Activated naive CD4-positive, alpha-beta T cell treated with anti-CD3 and anti-CD28 coated beads, Interleukin-2, amount 50 U/mL, for 24 hours (primary cell): Measurements from ENCODE around the gene KLHL22.
"Not testable (repeated sequence)": the region's sequence is repeated elsewhere in the genome, so short reads cannot be mapped to it uniquely, and the experiment has no call there.

Experiments
- H3K27ac Mint-ChIP-seq: one replicate; pipeline ENCODE4 v1.8.0; 2021; ENCODE audit warnings: mild to moderate bottlenecking, mixed read lengths
- H3K27me3 Mint-ChIP-seq: one replicate; pipeline ENCODE4 v1.8.0; 2021; ENCODE audit warnings: mixed read lengths
- H3K36me3 Mint-ChIP-seq: one replicate; pipeline ENCODE4 v1.8.0; 2021; ENCODE audit warnings: mixed read lengths
- H3K4me1 Mint-ChIP-seq: one replicate; pipeline ENCODE4 v1.8.0; 2021; ENCODE audit warnings: mixed read lengths
- H3K4me3 Mint-ChIP-seq: one replicate; pipeline ENCODE4 v1.8.0; 2021; ENCODE audit warnings: mild to moderate bottlenecking, mixed read lengths
- H3K9me3 Mint-ChIP-seq: one replicate; pipeline ENCODE4 v1.8.0; 2021; ENCODE audit warnings: mixed read lengths

Gene KLHL22

DNA sequence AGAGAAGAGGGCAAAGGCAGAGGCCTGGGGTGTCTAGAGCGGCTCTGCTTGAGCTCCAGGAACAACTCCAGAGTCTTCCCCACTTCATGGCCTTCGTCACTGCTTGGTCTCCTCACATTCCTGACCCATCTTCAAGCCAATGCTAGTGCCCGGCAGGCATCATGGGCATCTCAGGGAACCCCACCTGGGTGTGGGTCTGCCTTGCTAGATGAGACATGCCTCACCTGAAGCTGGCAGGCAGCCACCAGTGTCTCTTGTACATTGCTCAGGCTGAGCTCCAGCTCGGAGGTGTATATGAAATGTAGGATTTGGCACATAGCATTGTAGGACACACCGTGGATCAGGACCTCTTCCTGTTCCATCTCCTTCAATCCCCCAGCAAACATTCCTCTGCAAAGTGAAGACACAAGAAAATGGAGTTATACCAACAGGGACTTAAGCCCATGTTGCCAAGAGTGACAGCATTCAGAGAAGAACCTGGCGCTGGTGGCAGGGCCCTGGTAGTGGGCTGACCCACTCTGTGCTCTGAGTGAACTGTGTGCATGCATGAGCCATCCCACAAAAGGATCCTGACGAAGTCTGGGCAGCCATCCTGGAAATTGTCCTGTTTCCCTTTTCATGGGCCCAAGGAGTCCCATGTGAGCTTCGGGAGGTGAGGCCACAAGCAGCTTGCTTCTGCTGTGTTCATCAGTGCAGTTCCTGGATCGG lies 24.3 kb downstream of the KLHL22 start:
- peaks cover 66% of the 10 kb centered on the region for H3K4me1 Mint-ChIP-seq
- H3K36me3 Mint-ChIP-seq, result peaks cover 9% of the 10 kb centered on the region
- H3K27ac Mint-ChIP-seq, result no peak overlapping the region
- no peaks in the 10 kb centered on the region for H3K9me3 Mint-ChIP-seq
- H3K4me3 Mint-ChIP-seq, result no peak overlapping the region
- no peaks in the 10 kb centered on the region for H3K27me3 Mint-ChIP-seq

DNA sequence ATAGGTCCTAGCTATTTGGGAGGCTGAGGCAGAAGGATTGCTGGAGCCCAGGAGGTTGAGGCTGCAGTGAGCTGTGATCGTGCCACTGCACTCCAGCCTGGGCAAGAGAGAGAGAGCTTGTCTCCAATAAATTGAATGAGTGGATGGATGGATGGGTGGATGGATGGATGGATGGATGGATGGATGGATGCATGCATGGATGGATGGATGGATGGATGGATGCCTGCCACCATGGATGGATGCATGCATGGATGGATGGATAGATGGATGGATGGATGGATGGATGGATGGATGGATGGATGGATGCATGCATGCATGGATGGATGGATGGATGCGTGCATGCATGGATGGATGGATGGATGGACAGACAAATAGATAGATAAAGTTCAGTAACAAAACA lies 25.1 kb downstream of the KLHL22 start:
- not testable (repeated sequence) for H3K27ac Mint-ChIP-seq, H3K4me3 Mint-ChIP-seq
- H3K4me1 Mint-ChIP-seq, result peaks cover 65% of the 10 kb centered on the region

DNA sequence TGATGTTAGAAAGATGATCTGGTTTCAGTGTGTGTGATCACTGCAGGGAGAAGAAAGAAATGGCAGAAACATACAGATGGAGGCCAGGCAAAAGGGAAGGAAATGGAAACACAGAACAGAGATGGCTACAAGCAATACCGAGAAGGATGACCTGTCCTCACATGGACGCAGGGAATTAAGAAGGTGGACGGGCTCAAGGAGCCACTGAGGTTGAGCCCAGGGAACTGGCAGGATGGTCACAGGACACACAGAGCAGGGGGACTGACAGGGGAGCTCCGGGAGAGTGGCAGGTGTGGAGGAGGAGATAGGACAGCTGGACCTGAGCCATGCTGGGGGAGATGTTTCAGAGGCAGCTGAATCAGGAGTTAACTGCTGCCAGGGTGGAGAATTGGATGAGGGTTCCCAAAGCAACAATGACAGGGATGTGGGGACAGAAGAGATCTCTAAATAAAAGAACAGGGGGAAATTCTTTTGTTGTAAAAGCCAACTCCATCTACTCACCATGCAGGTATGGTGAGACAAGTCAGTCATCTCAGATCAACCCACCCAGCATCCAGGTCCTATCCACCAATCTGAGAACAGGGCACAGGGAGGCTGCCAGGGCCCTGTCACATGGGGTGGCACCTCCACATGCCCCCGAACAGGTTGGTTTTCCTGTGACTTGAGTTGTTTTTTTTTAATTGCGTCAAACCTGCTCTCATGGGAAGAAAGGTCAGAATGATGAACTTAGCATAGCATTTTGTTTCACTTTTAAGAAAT lies 26.3 kb downstream of the KLHL22 start:
- Mint-ChIP-seq H3K4me3 (no peak overlapping the region), H3K36me3 (peaks cover 9% of the 10 kb centered on the region), H3K27ac (peak overlapping the region; percentile 56), H3K4me1 (peaks cover 66% of the 10 kb centered on the region), H3K27me3 (no peaks in the 10 kb centered on the region), H3K9me3 (no peaks in the 10 kb centered on the region)

More for the DNA sequence above, 25.1 kb downstream of the KLHL22 start:
- H3K27me3 Mint-ChIP-seq, H3K9me3 Mint-ChIP-seq, H3K36me3 Mint-ChIP-seq: not testable (repeated sequence)

DNA sequence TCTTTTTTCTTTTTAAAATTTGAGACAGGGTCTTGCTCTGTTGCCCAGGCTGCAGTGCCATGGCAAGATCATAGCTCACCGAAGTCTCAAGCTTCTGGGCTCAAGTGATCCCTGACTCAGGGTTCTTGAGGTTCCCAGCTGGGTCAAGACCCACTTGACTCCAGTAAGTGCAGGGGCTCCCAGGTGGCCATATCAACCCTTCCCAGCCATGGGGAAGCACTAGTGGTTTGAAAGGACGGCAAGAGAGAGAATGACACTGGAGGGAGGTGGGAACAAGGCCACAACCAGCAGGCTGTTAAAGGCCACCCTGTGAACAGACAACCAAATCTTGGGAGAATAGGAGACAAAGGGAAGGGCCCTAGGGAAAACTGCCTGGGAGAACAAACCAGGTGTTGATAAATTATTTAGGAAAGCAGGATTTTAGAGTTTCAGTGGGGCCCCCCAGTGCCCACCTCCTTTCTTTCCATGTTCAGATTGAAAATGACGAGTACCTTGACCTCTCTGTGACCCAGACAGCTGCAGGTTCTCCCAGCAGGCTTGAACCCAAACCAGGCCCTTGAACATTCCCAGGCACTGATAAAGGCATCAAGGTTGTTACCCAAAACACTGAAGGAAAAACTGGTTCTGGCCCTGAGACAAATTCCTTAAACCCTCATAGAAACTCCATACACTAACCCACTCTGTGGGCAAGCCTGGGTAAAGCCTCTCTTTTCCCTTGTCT lies 28.8 kb downstream of the KLHL22 start:
- H3K36me3 Mint-ChIP-seq, result peaks cover 7% of the 10 kb centered on the region
- H3K27ac Mint-ChIP-seq, result peak overlapping the region; percentile 70
- H3K4me3 Mint-ChIP-seq, result no peak overlapping the region
- no peaks in the 10 kb centered on the region for H3K9me3 Mint-ChIP-seq
- no peaks in the 10 kb centered on the region for H3K27me3 Mint-ChIP-seq
- peaks cover 79% of the 10 kb centered on the region for H3K4me1 Mint-ChIP-seq

DNA sequence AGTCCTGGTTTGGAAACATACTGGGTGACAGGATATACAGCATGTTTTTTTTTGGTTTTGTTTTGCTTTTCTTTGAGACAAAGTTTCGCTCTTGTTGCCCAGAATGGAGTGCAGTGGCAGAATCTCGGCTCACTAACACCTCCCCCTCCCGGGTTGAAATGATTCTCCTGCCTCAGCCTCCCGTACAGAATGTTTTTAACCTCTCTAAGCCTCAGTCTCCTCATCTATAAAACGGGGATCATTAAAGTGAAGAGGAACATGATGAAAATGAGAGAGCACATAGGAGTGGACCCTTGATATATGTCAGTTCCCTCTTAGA lies 29.9 kb downstream of the KLHL22 start:
- Mint-ChIP-seq H3K27me3 (no peaks in the 10 kb centered on the region), H3K9me3 (no peaks in the 10 kb centered on the region), H3K27ac (peak overlapping the region; percentile 92), H3K36me3 (peaks cover 4% of the 10 kb centered on the region), H3K4me3 (peak overlapping the region; percentile 62), H3K4me1 (peaks cover 76% of the 10 kb centered on the region)

DNA sequence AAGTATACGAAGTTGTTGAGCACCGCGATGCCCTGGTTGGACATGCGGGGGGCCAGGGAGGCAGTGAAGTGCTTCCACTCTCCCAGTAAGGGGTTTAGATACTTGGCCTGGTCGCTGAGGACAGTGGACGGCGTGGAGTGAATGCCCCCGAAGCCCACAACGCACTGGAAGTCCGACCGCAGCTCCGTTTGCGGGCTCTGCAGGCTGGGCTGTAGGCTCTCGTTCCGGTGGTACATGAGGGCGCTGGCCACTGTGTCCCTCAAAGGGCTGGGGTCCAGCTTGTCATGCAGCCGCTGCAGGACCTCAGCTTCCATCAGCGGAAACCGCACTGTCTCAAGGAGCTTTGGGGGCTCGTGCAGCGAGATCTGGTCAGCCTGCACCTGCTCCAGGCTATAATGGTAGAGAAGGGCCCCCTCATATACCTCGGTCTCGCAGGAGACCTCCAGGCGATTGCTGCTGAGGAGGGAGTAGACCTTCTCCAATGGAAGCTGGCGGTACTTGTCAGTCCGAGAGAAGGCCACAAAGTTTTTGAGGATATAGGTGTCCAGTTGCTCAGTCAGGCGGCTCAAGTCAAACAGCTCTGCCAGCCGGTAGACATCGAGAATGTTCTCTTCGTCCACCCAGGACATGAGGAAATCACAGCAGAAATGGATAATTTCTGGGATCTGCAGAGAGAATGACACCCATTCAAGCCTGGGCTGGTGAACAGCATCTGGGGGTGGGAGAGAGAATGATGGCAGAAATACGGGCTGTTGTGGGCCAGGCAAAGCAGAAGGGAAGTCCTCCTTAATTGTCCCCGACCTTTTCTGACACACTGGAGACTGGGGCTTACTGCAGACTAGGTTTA lies 30.5 kb downstream of the KLHL22 start:
- peak overlapping the region; percentile 62 for H3K4me3 Mint-ChIP-seq
- no peaks in the 10 kb centered on the region for H3K27me3 Mint-ChIP-seq
- H3K27ac Mint-ChIP-seq, result peak overlapping the region; percentile 92
- H3K36me3 Mint-ChIP-seq, result no peaks in the 10 kb centered on the region
- H3K4me1 Mint-ChIP-seq, result peaks cover 74% of the 10 kb centered on the region
- no peaks in the 10 kb centered on the region for H3K9me3 Mint-ChIP-seq

DNA sequence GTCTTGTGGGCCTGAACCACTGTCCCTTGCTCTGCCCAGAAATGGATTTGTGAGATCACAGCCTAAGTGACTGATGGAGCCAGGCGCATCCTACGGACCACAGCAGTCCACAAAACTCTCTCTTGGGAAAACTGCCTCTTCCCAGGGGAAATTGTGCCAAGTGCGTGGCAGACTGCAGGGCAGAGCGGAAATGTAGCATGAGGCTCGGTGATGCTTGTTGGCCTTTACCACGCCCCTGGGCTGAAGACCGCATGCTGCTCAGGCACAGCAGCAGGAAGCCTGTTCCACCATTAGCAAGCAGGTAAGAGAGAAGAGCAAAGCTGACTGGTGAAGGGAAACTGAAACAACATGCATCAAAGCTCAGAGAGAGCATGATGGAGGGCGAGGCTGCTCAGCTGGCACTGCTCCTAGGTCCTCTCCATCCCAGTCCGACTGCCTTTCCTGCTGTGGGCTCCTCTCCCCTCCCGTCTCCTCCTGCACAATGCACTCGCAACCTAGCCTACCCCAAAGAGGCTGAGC lies 31.4 kb downstream of the KLHL22 start:
- Mint-ChIP-seq H3K27me3 (no peaks in the 10 kb centered on the region), H3K4me3 (peak overlapping the region; percentile 54), H3K9me3 (no peaks in the 10 kb centered on the region), H3K27ac (peak overlapping the region; percentile 95), H3K4me1 (peaks cover 76% of the 10 kb centered on the region), H3K36me3 (no peaks in the 10 kb centered on the region)

DNA sequence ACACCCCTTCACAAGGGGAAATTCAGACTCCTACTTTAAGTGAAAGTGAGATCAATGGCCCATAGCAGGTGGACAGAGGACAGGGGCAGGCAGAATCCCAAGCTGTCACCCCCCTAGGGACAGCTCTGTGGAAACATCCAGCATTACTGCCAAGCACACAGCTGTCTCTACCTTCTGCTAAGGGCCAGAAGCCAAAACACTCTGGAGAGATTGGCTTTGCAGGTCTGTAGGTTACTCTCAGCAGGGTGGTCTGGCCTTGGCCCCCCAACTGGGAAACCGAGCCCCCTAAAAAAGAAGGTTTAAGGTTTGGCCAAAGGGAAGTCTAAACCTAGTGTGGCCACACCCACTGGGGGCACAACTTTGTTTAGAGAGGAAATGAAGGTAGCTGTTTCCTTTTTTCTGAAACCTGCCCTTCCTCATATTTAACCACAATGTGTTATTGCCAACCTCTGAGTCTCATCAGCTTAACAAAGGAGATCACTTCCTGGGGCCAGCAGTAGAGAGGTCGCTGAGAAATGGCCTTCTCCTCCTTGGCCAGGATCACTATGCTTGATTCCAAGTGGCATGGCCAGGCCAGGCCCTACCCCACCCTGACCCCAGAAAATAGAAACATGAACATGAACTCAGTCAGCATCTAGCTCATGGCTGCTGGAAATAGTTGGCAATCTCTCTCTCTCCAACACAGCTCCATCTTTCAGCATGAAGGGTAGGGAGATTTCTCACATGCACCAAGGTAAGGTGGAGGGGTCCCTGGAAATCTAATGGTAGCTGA lies 32.1 kb downstream of the KLHL22 start:
- H3K9me3 Mint-ChIP-seq, result no peaks in the 10 kb centered on the region
- peaks cover 76% of the 10 kb centered on the region for H3K4me1 Mint-ChIP-seq
- no peaks in the 10 kb centered on the region for H3K36me3 Mint-ChIP-seq
- H3K27me3 Mint-ChIP-seq, result no peaks in the 10 kb centered on the region
- peak overlapping the region; percentile 95 for H3K27ac Mint-ChIP-seq
- H3K4me3 Mint-ChIP-seq, result peak overlapping the region; percentile 54

DNA sequence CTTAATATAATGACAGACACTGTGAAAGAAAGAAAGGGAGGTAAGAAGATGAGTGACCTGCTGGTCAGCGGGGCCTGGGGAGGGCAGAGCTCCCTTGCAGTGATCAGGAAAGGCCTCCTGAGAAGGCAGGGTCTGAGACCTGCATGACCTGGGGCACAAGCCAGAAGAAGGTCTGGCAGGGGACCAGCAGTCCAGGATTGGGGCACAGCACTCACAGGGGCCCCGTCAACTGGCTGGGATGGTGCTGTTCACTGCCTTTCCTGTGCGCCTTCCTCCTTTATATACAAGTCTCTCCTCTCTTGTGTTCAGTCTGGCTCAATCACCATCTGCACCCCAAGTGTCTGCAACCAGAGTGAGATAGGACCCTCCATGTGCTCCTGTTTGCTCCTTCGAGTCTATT lies 35.7 kb downstream of the KLHL22 start:
- Mint-ChIP-seq H3K4me3 (no peak overlapping the region), H3K4me1 (peaks cover 58% of the 10 kb centered on the region), H3K36me3 (no peaks in the 10 kb centered on the region), H3K27ac (peak overlapping the region; percentile 14), H3K27me3 (no peaks in the 10 kb centered on the region), H3K9me3 (no peaks in the 10 kb centered on the region)

DNA sequence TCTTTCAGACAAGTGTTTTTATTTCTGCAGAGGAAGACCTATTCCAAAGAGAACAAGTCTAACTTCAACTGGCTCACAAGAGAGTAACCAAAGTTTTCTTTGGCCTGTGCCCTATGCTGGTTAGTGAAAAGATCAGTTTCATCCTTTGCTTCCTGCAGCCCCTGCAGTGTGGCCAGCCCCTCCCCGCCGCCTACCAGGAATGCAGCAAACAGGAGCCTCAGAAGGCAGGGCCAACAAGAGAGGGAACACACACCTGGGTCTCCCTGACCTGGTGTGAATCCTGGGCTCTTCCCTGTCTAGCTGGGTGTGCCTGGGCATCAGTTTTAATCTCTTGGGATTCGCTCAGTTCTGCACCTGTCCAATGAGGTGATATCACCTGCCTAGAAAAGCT lies 36.4 kb downstream of the KLHL22 start:
- H3K4me1 Mint-ChIP-seq, result peaks cover 54% of the 10 kb centered on the region
- H3K36me3 Mint-ChIP-seq, result peaks cover 2% of the 10 kb centered on the region
- no peak overlapping the region for H3K4me3 Mint-ChIP-seq
- H3K9me3 Mint-ChIP-seq, result no peaks in the 10 kb centered on the region
- no peaks in the 10 kb centered on the region for H3K27me3 Mint-ChIP-seq
- H3K27ac Mint-ChIP-seq, result peak overlapping the region; percentile 14

DNA sequence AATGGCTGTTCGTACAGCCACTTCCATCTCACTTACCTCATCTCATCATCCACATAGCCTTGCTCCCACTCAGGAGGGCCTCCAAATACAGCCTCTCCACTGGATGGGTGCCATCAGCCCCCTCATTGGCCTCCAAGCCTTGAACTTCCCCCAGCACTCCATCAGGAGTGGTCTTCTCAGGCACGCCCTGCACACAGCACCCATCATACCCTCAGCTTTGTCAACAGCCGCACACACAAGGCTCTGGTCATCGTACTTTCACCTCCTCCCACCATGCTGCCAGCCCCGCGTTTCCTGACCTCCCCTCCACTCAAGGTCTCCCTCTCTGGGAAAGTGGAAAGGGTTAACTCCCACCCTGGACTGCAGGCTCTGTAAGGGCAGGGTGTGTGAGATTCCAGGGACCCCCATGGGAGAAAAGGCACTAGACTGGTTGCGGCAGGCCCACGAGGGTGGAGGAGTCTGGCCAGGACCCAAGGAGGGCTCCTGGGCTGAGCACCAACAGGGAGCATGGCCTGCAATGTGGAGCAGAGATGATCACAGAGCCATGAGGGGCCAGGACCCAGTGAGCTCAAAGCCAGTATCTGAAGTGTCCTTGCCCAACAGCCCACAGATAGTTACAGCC lies 37.0 kb downstream of the KLHL22 start:
- Mint-ChIP-seq H3K9me3 (no peaks in the 10 kb centered on the region), H3K4me3 (no peak overlapping the region), H3K36me3 (peaks cover 2% of the 10 kb centered on the region)

DNA sequence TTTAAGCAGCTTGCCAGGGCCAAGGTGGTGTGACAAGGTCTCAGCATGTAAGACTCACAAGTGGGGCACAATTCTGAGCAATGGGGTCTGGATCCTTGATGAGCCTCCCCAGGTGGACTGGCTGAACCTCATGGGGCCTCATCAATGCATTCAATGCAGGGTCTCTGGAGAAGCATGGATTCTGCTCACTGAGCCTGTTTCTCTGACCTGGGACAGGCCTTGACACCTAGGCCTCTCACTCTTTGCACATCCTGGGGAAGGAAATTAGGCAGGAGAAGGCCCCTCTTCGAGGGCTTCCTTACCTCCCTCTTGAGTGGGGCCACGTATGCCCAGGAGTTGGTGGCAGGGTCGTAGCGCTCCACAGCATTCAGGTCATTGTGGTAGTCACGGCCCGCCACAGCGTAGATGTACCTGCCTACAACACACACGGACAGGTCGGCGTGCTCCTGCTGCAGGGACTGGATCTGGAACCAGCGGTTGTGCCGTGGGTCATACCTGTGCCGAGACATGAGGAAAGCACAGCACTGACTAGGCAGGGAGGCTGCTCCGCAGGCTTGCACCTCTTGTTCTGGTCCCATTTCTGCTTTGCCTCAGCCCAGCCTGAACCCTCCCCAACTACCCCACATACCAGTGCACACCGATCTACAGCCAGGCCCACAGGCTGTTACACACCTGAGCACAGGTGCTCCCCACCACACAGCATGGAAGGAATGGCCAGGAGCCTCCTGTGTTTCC lies 37.9 kb downstream of the KLHL22 start:
- H3K36me3 Mint-ChIP-seq, result peaks cover 2% of the 10 kb centered on the region
- H3K27me3 Mint-ChIP-seq, result no peaks in the 10 kb centered on the region
- H3K4me1 Mint-ChIP-seq, result peaks cover 39% of the 10 kb centered on the region
- H3K27ac Mint-ChIP-seq, result no peak overlapping the region
- H3K9me3 Mint-ChIP-seq, result no peaks in the 10 kb centered on the region
- no peak overlapping the region for H3K4me3 Mint-ChIP-seq

More for the DNA sequence above, 37.0 kb downstream of the KLHL22 start:
- no peak overlapping the region for H3K27ac Mint-ChIP-seq
- peaks cover 49% of the 10 kb centered on the region for H3K4me1 Mint-ChIP-seq
- H3K27me3 Mint-ChIP-seq, result no peaks in the 10 kb centered on the region

DNA sequence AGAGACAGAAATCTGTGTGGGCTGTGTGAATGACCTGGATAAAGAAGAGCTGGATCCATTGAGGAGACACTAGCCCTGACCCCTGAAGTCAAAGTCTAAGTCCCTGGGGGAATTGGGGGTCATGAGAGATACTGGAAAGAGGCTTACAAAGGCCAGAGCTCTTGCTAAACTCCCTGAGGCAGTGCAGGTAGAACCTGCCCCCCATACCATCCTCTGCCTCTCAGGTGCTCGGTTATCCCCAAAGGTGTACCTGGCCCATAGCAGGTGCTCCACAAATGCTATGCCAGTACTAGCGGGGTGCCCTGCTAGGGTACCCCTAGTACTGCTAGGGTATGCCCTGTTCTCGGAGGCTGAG lies 38.9 kb downstream of the KLHL22 start:
- Mint-ChIP-seq H3K36me3 (peaks cover 2% of the 10 kb centered on the region), H3K4me1 (peaks cover 36% of the 10 kb centered on the region), H3K4me3 (no peak overlapping the region), H3K27me3 (no peaks in the 10 kb centered on the region), H3K9me3 (no peaks in the 10 kb centered on the region), H3K27ac (peak overlapping the region; percentile 17)
